SK-N-SH treated with all-trans-retinoic acid at 6 μM for 48 hours (cell line): ENCODE results near the gene PMM2.

Experiments
- GLIS3 ChIP-seq: fragments of 250-450 bp; sonication (Bioruptor Pico); IDR thresholded peaks from 2 replicates; pipeline ENCODE4 v1.5.0; 2020; ENCODE audit warnings: mild to moderate bottlenecking, moderate library complexity
- PATZ1 ChIP-seq: fragments of 250-450 bp; sonication (Bioruptor Pico); IDR thresholded peaks from 2 replicates; pipeline ENCODE4 v1.8.0; 2020; ENCODE audit warnings: mild to moderate bottlenecking, moderate library complexity, borderline replicate concordance
- RARB ChIP-seq: fragments of 250-450 bp; sonication (Bioruptor Pico); IDR thresholded peaks from 2 replicates; pipeline ENCODE4 v1.8.0; 2021; ENCODE audit warnings: mild to moderate bottlenecking, moderate library complexity
- SNAI2 ChIP-seq: fragments of 250-450 bp; sonication (Bioruptor Pico); IDR thresholded peaks from 2 replicates; pipeline ENCODE4 v1.5.0; 2020; ENCODE audit warnings: mild to moderate bottlenecking, moderate library complexity
- ZC3H10 ChIP-seq: fragments of 250-450 bp; sonication (Bioruptor Pico); IDR thresholded peaks from 2 replicates; pipeline ENCODE4 v1.5.1; 2021; ENCODE audit warnings: mild to moderate bottlenecking, moderate library complexity
- ZFP30 ChIP-seq: fragments of 450-650 bp; formaldehyde crosslinking; IDR thresholded peaks from 2 replicates; pipeline ENCODE4 v1.5.0; 2022; ENCODE audit warnings: mild to moderate bottlenecking, moderate library complexity
- ZNF8 ChIP-seq: fragments of 450-650 bp; formaldehyde crosslinking; IDR thresholded peaks from 2 replicates; pipeline ENCODE4 v1.5.0; 2020; ENCODE audit warnings: mild to moderate bottlenecking, moderate library complexity
- TF ChIP-seq, protein P1 (sequence below): fragments of 250-450 bp; sonication (Bioruptor Pico); IDR thresholded peaks from 2 replicates; pipeline ENCODE4 v1.8.0; 2021; ENCODE audit warnings: low read depth, mild to moderate bottlenecking, moderate library complexity, borderline replicate concordance

DNA sequence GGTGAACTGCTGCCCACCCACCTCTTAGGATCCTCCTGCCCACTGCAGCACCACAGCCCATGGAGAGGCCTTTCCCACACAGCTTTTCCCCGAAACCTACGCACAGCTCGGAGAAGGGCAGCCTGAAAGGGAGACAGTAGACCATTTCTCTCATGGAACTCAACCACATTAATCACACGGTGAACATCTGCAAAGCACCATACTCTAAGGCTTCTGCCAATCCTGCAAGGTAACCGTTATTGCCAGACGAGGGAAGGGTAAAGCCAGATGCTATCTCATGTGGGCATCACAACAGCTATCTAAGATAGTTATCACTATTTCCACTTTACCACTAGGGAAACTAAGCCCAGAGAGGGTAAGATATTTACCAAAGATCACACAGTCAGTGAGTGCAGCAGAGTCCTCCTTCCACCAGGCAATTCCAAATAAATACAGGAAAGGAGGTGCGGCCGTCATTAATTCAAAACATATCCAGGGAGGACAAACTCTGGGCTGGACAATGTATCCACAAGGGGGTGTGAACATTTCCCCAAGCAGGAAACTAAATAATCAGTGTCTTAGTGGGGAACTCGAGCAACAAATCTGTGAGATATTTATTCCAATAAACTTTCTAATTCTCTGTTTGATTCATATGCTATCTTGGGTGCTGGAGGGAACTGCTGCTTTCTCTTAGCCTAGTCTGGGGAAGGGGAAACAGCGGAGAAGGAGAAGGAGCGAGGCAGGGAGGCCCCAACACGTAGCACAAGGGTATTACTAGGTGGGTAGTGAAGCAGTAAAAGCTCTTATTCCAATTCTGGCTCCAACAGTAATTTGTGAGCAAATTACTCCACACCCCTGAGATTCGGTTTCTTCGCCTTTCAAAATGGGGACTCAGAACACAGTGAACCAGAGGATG is 923 bp upstream of the PMM2 start:
- TF ChIP-seq ZFP30 (CRISPR knock-in tag) = no peak
- no peak for TF ChIP-seq GLIS3
- TF ChIP-seq, protein P1, sequence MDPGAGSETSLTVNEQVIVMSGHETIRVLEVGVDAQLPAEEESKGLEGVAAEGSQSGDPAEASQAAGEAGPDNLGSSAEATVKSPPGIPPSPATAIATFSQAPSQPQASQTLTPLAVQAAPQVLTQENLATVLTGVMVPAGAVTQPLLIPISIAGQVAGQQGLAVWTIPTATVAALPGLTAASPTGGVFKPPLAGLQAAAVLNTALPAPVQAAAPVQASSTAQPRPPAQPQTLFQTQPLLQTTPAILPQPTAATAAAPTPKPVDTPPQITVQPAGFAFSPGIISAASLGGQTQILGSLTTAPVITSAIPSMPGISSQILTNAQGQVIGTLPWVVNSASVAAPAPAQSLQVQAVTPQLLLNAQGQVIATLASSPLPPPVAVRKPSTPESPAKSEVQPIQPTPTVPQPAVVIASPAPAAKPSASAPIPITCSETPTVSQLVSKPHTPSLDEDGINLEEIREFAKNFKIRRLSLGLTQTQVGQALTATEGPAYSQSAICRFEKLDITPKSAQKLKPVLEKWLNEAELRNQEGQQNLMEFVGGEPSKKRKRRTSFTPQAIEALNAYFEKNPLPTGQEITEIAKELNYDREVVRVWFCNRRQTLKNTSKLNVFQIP = no peak
- TF ChIP-seq RARB = no peak
- no peak for TF ChIP-seq PATZ1 (CRISPR knock-in tag)
- TF ChIP-seq ZC3H10 (CRISPR knock-in tag) = no peak
- TF ChIP-seq ZNF8 (CRISPR knock-in tag) = no peak
- TF ChIP-seq SNAI2 (CRISPR knock-in tag) = no peak
